Middle frontal gyrus (tissue), 1 donor: ENCODE measurements around the gene THOC1.

ENCODE experiments used
- DNase-seq: peaks from one replicate; pipeline ENCODE4 v3.0.0-alpha.2; 2015; ENCODE audit warnings: low spot score; ENCODE audit errors: extremely low spot score

The THOC1 gene

DNA sequence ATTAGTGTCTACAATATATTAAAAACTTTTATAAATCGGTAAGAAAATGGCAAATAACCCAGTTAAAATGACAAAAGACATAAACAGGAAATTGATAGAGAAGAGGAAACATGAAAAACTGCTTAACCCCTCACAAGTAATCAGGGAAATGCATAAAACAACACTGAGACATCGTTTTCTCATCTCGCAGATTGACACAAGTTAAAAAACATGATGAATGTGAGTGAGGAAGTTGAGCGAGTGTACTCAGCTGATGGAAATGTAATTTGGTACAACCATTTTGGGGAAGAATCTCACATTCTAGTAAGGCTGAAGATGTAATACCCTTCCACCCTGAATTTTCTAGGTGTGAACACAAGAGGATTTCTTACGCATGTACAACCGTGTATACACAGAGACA is 18.0 kb upstream of the THOC1 start:
- no peak for DNase-seq

DNA sequence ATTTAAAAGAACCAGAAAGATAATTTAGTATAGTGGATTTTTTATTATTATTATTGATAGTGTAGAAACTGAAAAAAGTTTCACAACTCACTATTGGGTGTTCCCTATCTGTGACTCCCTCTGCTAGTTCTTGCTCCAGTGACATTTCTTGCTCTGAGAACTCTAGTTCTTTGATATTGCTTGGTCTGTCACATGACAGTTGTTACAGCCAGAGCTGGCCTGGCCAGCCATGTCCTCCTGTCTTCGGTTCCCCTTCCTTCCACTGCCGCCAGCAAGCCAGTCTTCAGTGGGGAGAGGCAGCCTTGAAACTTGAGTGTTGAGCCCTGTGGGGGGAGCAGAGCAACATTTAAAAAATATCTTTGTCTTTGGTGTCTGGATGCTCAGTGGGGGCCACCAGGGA is 7.6 kb upstream of the THOC1 start:
- DNase-seq, result no peak

- no peak for DNase-seq
Measured at GRCh38 chr18:274313-274712, 6.5 kb upstream of the THOC1 start.

- DNase-seq, result no peak
Measured at GRCh38 chr18:273525-273924, 5.7 kb upstream of the THOC1 start.

GRCh38 chr18:272650-273049 is 4.8 kb upstream of the THOC1 start:
- no peak for DNase-seq

GRCh38 chr18:269480-270095 is 1.7 kb upstream of the THOC1 start:
- DNase-seq, result no peak

- DNase-seq, result no peak
Measured at GRCh38 chr18:267380-267687, 513 bp downstream of the THOC1 start.

DNA sequence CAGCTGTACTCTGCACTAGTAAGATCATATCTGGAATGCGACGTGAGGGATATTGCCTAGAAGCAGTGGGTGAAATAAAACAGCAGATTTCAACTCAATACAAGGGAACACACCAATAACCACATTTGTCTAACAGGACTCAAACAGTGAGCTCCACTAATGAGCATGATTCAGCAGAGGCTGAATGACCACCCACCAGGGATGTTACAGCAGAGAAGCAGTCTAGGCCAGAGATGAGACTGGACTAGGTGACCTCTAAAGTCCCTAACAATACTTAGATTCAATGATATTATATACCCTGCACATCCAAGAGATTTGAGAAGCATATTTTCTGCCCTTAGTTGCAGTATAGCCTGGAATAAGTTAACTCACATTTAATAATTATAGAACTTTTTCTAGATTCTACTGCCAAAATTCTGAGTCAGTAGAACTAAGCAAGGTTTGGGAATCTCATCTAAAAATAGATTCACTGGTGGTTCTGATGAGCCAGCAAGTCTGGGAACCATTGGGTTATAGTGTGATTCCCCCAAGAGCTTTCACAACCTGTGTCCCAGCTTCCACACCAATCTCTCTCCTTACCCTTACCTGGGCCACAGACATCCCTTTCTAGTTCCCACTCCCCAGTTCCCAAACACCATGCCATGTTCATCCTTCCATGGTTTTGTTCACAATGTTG is 6.3 kb downstream of the THOC1 start:
- DNase-seq, result no peak

GRCh38 chr18:260547-260946 is 7.3 kb downstream of the THOC1 start:
- no peak for DNase-seq

GRCh38 chr18:255171-255570 is 12.7 kb downstream of the THOC1 start:
- no peak for DNase-seq

- no peak for DNase-seq
Measured at GRCh38 chr18:253121-253520, 14.7 kb downstream of the THOC1 start.

- DNase-seq, result no peak
Measured at GRCh38 chr18:251572-251971, 16.3 kb downstream of the THOC1 start.

DNA sequence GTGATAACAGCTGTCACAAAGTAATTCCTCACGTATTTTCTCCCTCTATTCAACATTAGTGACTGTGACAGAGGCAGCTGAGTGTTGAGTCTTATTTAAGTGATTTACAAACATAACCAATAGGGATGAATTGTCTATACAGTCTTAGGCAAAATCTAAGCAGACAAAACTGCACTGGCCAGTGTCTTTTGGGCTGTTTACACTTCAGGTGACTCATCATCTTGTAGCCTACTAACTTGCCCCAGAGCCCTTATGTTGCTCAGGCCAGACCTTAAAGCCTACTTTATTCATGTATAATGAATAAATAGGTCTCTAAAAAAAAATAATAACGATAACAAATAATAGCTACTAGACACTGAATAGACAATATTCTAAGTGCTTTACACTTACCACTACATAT is 17.2 kb downstream of the THOC1 start:
- no peak for DNase-seq

GRCh38 chr18:248053-248452 is 19.8 kb downstream of the THOC1 start:
- DNase-seq, result no peak

DNA sequence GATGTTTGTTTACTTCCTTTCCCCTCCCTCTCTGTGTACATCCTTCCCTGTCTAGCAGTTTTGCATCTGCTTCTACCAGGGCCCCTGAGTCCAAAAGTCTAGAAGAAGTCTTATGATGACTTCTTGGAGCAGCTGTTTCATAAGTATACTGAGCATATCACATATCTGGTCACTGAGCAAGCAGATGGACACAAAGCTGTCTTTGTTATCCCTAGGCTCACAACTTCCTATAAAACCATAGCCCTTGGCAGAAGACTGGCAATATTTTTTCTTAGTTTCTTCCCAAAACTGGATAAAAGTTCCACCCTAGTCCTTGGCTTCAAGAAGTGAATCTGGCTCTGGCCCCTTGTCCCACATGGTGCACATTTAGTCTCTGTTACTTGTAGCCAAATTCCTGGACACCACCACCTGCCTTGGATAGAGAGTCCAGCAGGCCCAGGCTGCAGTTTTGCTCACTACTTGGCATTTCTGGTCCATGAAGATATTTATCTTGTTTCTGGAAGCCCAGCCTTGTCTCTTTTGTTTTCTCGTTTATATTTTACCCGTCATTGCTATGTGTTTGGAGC is 22.5 kb downstream of the THOC1 start:
- DNase-seq, result no peak

DNA sequence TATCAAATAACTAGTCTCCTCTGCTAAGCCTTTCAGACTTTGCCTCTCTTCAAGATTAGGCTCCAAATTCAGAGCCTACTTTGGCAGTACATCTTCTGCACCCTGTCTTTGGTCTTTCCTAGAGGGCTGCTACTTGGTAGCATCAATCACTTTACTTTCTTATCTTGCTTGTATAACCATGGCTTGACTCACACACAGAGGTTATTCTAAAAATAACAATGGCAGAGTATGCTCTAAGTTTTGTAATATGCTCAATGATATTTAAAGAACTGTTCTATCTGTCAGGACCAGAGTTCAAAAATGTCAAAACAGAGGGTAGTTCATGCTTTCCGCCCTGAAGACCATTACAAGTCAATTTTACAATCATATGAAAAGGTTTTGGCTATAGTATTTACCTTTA is 27.7 kb downstream of the THOC1 start:
- no peak for DNase-seq

- no peak for DNase-seq
Measured at GRCh38 chr18:231563-231962, 36.3 kb downstream of the THOC1 start.

GRCh38 chr18:228586-228985 is 39.3 kb downstream of the THOC1 start:
- DNase-seq, result no peak

- DNase-seq, result no peak
Measured at GRCh38 chr18:227902-228301, 39.9 kb downstream of the THOC1 start.

DNA sequence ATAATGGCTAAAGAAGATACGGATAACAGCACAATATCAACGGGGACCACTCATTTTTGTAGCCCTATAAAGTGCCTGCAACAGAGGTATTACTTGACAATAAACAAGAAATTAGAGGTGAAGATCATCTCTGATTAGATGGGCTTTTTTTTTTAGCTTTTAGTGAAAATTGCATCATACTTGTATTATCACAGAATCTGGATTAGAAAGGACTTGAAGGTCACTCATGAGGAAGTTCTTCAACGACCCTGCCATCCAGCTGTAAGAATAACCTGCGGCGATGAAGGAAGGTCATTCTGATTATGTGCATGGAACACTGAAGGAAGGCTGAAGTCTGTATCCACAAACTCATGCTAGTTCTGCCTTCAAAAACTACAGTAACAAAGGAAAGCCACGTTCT is 40.5 kb downstream of the THOC1 start:
- DNase-seq, result no peak

DNA sequence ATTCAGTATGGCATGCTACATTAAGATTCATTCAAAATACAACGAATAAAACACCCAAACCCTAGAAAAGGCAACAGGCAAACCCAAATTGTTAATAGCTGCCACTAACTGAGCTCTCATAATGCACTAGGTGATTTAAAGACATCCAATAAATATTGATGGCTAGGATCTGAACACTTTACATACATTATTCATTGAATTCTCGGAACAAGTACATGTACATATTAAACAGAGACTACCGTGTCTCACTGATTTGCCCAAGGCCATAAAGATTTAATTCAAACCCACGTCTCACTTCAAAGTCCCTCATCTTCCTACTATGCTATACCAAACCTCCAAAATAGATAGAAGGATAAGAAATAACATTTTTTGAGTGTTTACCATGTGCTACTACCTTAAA is 42.1 kb downstream of the THOC1 start:
- DNase-seq, result no peak

GRCh38 chr18:220708-221107 is 47.1 kb downstream of the THOC1 start:
- DNase-seq, result no peak
